PFSK-1 (cell line): ENCODE data around the gene NPY1R.

Experiments used
- REST ChIP-seq, 2 experiments: IDR thresholded peaks; 2 replicates each; pipeline versions ENCODE4 v1.6.1 to v1.8.0; 2011 to 2012; ENCODE audit warnings: low read depth in 2 of 2, low read length in 2 of 2, control low read depth in 1 of 2, inconsistent platforms in 1 of 2, mild to moderate bottlenecking in 1 of 2, moderate library complexity in 1 of 2; ENCODE audit not compliant: insufficient read depth in 1 of 2
- TAF1 ChIP-seq: IDR thresholded peaks from 2 replicates; pipeline ENCODE4 v1.6.1; 2012; ENCODE audit warnings: low read length, control low read depth, borderline replicate concordance; ENCODE audit not compliant: insufficient read depth

- TF ChIP-seq REST (IDR thresholded peaks at IDR 0.05; ENCODE audit: insufficient read depth in 1 of 2, low read depth in 2 of 2, low read length in 2 of 2) (no peak), TAF1 (no peak)
These were observed 18.3 kb upstream of the NPY1R start for GRCh38 chr4:163350672-163351071.
